GM19099 (cell line): ENCODE measurements around the gene CALCB.

Experiments
- POLR2A ChIP-seq: IDR thresholded peaks from 3 replicates; pipeline ENCODE4 v1.6.1; 2011; ENCODE audit warnings: low read depth; ENCODE audit not compliant: insufficient read length; ENCODE audit errors: extremely low read depth

Gene CALCB, protein sequence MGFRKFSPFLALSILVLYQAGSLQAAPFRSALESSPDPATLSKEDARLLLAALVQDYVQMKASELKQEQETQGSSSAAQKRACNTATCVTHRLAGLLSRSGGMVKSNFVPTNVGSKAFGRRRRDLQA

DNA sequence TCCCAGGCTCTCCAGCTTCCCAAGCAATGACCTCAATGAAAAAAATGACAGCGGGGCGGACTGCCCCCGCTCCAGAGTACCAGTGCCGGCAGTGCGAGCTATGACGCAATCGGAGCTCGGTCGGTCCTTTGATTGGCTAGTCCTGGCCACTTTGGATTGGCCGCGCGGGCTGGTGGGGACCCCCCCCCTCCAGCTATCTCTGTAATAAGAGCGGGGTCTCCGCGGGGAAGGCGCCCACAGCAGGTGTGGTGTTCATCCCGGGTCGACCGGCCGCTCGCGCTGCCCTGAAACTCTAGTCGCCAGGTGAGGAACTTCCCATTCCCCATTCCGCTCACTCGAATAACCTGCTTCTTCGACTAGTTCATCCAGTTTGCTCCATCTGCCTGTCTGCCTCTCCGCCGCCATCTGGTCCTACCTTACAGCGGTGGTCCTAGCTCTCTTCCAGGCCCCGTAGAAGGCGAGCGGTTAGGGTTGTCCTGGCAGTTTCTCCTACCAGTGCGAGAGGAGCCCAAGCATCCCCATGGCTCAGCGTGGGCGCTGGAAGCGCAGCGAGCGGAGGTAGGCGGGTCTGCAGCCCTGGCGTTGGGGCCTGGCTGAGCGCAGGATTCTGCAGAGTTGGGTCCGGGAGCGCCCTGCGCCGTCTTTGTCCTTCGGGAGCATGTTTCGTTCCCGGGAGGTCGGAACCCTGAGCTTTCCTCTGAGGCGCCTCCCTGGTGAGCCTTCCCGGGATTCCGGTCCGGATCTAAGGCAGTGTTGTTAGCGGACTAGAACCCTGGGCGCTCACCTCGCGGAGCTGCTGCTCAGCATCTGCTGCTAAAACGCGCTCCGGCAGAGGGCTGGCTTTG is at the start of gene CALCB:
CALCB (plus strand) TSS at position 233 of the 845 bp plus-strand sequence. CDS start 1,126 bp downstream, outside the sequence.
- TF ChIP-seq POLR2A = no peak

DNA sequence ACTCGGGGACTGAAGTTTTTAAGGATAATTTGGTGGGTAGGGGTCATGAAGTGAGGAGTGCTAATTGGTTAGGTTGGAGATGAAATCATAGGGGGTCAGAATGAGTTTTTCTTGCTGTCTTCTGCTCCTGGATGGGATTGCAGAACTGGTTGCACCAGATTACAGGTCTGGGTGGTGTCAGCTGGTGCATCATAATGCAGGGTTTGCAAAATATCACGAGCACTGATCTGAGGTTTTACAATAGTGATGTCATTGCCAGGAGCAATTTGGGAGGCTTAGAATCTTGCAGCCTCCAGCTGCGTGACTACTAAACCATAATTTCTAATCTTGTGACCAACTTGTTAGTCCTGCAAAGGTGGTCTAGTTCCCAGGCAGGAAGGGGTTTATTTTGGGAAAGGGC is 46.4 kb upstream of the CALCB start:
- no peak for TF ChIP-seq POLR2A

DNA sequence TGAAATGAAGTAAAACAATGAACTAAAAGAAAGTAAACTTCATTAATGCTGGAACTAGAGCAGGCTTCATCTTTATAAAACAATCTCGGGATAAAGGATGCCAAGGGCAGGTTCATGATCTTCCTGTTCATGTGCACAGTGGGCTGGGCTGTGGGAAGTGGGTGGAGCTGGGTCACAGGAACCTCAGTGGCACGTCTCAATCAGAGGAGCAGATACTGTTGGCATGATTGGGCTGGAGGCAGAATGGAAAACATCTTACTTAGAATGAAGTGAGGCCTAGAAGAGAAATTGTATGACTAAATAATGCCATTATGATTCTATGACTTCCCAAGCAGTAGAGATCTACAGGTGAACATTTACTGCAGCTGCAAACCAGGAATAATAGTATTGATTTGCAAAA is 45.4 kb upstream of the CALCB start:
- TF ChIP-seq POLR2A = no peak

DNA sequence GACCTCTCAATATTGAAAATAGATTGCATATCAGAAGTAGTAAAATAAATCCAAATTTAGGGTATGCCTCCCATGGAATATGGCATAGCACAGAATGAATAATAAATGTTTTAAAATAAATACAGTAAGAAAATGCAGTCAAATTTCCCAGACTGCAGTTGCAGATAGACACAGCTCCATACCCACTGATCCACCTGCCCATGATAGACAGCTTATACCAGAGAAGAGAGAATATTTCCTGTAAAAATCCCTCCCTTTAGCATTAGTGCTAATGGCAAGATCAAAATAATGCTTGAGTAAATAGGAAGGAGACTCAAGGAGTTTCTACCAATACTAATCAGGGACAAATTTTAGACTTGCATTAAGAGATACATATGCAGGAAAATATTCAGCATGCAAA is 45.0 kb upstream of the CALCB start:
- no peak for TF ChIP-seq POLR2A

DNA sequence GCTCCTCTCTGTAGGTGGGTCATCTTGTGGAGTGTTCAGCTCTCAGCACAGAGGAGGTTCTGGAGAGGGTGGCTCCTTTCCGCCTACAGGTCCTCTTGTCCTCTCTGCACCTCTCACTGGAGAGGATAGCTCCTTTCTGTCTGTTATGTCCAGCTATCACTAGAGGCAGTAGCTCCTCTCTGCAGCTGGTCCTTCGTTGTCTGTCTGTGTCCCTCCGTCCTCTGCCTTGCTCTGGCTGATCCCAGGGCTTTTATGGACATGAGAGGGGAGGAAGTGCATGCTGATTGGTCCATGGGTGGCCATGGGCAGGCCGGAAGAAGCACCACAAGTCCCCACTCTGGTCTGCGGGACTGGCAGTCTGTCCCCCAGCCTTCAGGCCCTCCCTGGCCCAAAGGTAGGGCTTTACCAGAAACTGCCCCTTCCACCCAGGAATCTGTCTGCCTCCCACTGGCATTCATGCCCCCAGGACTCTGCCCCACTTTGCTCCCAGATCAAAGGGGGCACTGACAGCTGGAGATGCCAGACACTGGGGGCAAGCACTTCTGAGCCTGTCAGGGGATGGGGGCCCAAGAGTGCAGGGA is 38.6 kb upstream of the CALCB start:
- no peak for TF ChIP-seq POLR2A

DNA sequence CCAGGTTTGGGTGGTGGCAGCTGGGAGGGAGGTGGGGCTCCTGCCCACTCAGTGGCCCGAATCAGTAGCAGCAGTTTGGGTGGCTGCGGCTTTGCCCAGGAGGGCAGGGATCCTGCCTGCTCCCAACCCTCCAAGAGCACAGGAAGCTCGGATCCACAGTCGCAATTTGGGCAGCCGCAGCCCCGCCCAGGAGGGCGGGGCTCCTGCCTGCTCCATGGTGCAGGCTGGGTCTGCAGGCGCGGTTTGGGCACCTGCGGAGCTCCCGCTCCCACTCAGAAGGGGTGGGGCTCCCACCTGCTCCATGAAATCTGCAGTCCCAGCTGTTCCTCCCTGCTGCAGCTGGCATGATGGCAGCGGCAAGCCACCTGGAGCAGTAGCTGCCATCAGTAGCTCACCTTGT is 38.1 kb upstream of the CALCB start:
- no peak for TF ChIP-seq POLR2A

DNA sequence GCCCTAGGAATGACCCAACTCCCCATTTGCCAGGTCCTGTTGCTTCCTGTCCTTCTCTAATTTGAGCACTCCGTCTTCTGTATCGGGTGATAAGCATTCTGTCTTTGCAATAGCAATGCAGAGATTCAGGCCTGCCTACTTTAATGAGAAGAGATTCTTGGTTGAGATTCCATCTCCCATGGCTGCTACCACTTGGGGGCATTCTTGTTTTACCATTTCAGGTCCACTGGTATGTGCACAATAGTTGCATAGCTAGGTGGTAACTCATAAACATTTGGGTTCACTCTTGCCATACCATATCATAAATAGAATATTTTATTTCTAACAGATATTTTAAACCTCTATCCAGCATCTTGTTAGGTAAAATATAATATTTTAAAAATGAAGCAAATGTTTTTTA is 34.4 kb upstream of the CALCB start:
- TF ChIP-seq POLR2A = no peak

DNA sequence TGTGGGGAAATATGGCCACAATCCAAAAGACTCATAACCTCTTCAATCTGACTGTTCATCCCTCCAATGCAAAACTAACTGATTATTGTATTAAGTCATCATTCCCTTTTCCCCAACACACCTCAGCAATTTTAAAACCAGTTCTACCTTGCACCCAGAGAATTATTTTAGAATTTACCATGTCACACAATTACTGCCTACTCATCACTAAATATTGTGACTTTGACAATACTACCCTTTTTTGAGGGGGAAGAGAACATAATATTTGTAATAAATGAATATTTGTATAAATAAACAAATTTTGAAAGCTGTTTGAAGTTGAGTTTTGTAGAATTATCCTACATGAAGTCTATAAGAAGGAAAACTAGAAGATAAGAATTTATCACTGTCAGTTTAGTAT is 28.2 kb upstream of the CALCB start:
- TF ChIP-seq POLR2A = no peak

DNA sequence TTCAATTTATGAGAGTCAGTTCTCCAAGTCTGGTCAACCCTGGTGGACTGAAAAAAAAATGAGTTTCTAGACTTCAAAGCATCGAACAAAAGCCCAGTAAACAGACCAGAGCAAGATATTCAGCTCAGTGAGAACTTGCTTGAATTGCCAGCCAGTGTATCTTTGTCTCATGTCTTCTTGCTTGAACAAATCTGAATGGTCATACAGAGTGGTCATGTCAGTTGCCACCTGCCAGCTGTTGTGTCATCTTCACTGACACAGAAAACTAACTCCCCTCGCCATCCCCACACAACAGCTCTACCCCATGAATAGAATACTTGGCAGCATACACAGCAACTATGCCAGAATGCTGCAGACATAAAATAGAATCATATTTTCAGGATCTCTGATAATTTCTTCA is 27.5 kb upstream of the CALCB start:
- no peak for TF ChIP-seq POLR2A

DNA sequence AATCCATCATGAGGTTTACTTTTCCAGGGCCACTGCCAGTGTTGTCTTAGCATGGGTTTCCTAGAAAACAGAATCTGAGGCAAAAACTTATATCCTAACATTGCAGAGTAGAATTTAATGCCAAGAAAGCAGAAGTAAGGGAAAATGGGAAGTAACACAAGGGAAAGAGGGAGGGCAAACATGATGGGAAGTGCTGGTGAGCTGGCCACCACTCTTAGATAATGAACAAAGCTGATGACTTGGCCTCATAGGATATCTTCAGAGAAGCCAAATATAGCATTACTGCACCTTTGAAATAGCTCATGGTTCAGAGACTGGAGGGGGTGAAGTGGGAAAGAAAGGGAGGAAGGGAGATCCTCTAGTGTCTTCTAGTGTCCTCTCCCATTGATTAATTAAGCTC is 24.8 kb upstream of the CALCB start:
- no peak for TF ChIP-seq POLR2A

DNA sequence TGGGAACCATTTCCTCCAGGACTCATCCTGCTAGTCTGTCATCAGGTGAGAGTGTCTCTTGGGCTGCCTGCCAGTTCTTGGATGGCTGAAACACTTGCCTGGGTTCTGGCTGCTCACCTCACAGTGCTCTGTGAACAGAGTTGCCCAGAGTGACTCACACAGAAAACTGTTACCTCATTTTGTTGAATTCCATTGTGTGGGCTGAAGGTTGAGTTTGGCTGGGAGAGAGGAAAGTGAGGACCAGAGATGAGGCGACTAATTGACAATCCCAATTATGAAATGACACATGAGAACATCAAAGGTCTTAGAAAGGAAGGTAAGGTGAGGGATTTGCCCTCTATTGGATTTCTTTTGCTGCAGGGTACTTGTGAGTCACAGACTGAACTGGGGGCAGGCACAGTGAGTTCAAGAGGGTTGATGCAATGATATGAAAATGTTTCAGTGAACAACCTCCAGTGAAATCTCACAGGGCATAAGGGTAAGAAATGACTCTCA is 20.2 kb upstream of the CALCB start:
- TF ChIP-seq POLR2A = no peak

DNA sequence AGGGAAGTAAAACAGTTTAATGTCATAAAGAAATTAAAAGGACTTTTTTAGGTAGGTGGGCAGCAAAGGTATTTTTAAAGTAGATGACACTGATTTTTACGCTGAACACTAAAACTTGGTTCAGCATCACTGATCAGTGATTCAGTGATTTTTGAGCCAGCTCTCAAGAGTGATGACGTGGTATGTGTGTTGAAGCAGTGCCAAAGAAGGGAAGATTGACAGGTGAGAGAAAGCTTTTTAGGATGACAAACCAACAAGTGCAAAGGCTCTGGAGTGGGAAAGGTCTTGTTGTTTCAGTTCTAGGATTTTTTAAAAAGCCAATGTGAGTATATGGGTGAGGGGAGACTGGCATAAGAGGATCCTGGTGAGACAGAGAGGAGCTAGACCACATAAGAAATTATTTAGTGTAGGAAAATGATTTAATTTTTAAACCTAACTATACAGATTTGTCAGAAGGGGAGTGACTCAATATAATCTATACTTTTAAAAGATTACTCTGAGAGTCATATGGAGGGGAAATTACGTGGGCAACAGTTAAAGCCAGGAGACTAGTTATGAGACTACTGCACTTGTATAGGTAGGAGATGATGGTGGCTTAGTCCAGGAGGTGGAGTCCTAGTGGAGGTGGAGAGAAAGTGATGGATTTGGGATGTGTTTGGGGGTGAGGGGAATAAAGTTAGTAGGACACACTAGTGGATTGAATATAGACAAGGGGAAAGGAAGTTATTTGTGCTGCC is 17.6 kb upstream of the CALCB start:
- no peak for TF ChIP-seq POLR2A

DNA sequence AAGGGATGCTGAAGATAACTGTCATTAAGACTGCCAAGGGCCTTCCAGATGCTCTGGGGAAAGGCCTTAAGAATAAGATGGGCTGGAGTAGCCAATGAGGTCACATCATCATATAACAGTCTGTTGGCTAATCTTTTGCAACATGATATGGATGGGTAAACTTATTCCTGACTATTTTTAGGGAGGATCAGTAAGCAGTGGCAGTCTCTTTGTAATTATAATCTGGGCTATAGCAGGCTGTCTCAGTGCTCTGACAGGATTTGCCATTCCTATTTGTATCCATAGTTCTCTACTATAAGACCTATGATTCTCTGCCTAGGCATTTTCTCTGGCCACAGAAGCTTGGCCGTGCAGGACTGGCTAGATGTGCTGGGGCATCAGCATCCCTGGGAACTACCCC is 16.1 kb upstream of the CALCB start:
- TF ChIP-seq POLR2A = no peak

DNA sequence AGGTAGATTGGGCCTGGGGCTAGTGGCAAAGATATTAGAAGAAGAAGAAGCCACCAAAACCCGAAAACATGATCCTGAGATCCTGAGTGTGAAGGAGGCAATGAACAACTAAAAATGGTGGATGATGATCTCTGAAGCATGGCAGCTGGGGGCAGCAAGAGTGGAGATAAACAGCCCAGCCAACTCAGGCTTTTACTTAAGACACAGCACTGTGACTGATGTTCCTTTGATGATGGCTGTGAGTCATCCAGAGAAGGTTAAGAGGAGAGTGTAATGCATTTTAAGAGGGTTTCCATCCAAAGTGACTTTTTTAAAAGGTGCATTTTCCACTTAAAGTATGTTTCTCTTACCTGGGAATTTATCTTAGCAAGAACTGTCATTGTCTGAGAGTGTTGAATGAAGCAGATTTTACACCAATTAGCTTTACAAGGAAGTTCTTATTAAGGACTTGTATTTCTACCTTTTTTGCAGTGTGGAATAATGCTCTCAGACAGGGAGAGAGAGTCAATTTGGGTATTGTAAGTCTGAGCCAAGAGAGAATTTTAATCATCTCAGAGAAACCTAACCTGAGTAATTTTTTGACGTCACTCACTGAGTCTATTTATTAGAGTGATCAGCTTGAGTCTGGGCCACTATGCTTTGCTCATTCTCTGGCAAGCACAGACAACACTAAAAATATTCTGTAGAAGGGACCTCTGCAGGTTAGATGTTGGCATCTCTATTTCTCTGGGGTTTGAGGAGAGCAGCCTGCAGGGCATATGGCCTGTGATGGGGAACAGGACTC is 14.1 kb upstream of the CALCB start:
- TF ChIP-seq POLR2A = no peak

DNA sequence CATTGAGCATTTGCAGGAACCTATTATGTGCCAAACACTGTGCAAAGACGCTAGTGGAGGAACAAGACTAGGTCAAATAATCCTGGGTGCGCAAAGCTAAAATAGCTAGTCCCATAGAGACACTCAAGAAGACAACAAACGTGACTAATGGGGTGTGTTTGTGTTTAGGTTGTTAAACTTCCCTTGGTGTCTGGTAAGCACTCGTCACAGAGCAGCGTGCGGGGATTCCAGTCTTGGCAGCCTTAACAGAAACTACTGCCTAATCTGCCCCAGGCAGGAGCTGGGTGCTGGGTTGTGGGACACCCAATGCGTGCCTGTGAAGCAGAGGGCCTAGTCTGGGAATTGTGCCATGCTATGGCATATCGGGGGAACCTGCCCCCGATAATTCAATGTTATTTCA is 10.8 kb upstream of the CALCB start:
- no peak for TF ChIP-seq POLR2A
